OCI-LY3 (cell line): Measurements from ENCODE around the gene TNFAIP8L2.
"Not testable (repeated sequence)": the region's sequence is repeated elsewhere in the genome, so short reads cannot be mapped to it uniquely, and the experiment has no call there.

ENCODE experiments used
- H2AFZ ChIP-seq: fragments of 200-600, 300-600 bp; shearing (Covaris generic); 2 replicates; pipeline ENCODE4 v1.6.0; 2014; ENCODE audit warnings: antibody characterized with exemption, low read depth, low read length
- H3K27ac ChIP-seq: fragments of 200-600, 300-600 bp; sonication (generic); 2 replicates; pipeline ENCODE4 v1.5.1; 2014; ENCODE audit warnings: mild to moderate bottlenecking, low read length, moderate library complexity, mixed read lengths
- H3K27me3 ChIP-seq: fragments of 200-600, 300-600 bp; sonication (generic); 2 replicates; pipeline ENCODE4 v1.6.1; 2014; ENCODE audit warnings: low read depth, low read length, mixed read lengths
- H3K36me3 ChIP-seq: fragments of 200-600, 300-600 bp; sonication (generic); replicated peaks from 2 replicates; pipeline ENCODE3; 2014; ENCODE audit warnings: low read depth, low read length, mixed read lengths
- H3K4me1 ChIP-seq: fragments of 300-600, 200-600 bp; sonication (generic); 2 replicates; pipeline ENCODE4 v1.6.1; 2014; ENCODE audit warnings: low read length, mixed read lengths
- H3K4me2 ChIP-seq: fragments of 200-600, 300-600 bp; sonication (generic); 2 replicates; pipeline ENCODE4 v1.6.1; 2014; ENCODE audit warnings: low read length, mixed read lengths
- H3K4me3 ChIP-seq: fragments of 300-600, 200-600 bp; sonication (generic); 2 replicates; pipeline ENCODE4 v1.5.1; 2014; ENCODE audit warnings: antibody characterized with exemption, mild to moderate bottlenecking, low read length, moderate library complexity
- H3K79me2 ChIP-seq: fragments of 300-600, 200-600 bp; shearing (Covaris generic); 2 replicates; pipeline ENCODE4 v1.6.1; 2014; ENCODE audit warnings: mild to moderate bottlenecking, low read length, mixed read lengths
- H3K9ac ChIP-seq: fragments of 300-600, 200-600 bp; shearing (Covaris generic); 2 replicates; pipeline ENCODE4 v1.6.0; 2014; ENCODE audit warnings: mild to moderate bottlenecking, low read length, moderate library complexity
- H3K9me3 ChIP-seq: fragments of 200-600, 300-600 bp; shearing (Covaris generic); 2 replicates; pipeline ENCODE4 v1.6.1; 2014; ENCODE audit warnings: low read length, mixed read lengths; ENCODE audit not compliant: insufficient read depth
- H4K20me1 ChIP-seq: fragments of 200-600, 300-600 bp; sonication (generic); 2 replicates; pipeline ENCODE4 v1.6.1; 2016; ENCODE audit warnings: low read length, mixed read lengths; ENCODE audit not compliant: insufficient read depth
- CTCF ChIP-seq: fragments of 200-600, 300-600 bp; sonication (generic); IDR thresholded peaks from 2 replicates; pipeline ENCODE4 v1.5.1; 2014; ENCODE audit warnings: antibody characterized with exemption, low read length, low read depth
- EZH2phosphoT487 ChIP-seq: fragments of 200-600 bp; shearing (Covaris generic); IDR thresholded peaks from 2 replicates; pipeline ENCODE4 v1.6.1; 2018; ENCODE audit warnings: antibody characterized with exemption, mixed run types, low read depth

Gene TNFAIP8L2

GRCh38 chr1:151192047-151192446 is 35.6 kb downstream of the TNFAIP8L2 start:
- H3K4me1 ChIP-seq, result peaks cover 15% of the 10 kb centered on the region
- H3K9me3 ChIP-seq, result no peaks in the 10 kb centered on the region
- no peak overlapping the region for H3K9ac ChIP-seq
- no peak overlapping the region for H3K27ac ChIP-seq
- peaks cover 28% of the 10 kb centered on the region for H3K79me2 ChIP-seq
- TF ChIP-seq EZH2phosphoT487 (no peak), CTCF (no peak)
- no peak overlapping the region for H2AFZ ChIP-seq
- H3K4me3 ChIP-seq, result no peak overlapping the region
- no peaks in the 10 kb centered on the region for H3K36me3 ChIP-seq
- peaks cover 9% of the 10 kb centered on the region for H3K27me3 ChIP-seq
- no peak overlapping the region for H3K4me2 ChIP-seq
- H4K20me1 ChIP-seq, result no peaks in the 10 kb centered on the region

- H3K4me2 ChIP-seq, result no peak overlapping the region
- peaks cover 22% of the 10 kb centered on the region for H3K4me1 ChIP-seq
- H3K79me2 ChIP-seq, result peaks cover 16% of the 10 kb centered on the region
- no peak overlapping the region for H3K9ac ChIP-seq
- no peak overlapping the region for H3K27ac ChIP-seq
- no peaks in the 10 kb centered on the region for H3K36me3 ChIP-seq
- H4K20me1 ChIP-seq, result no peaks in the 10 kb centered on the region
- H2AFZ ChIP-seq, result no peak overlapping the region
- peaks cover 9% of the 10 kb centered on the region for H3K27me3 ChIP-seq
- TF ChIP-seq CTCF, result no peak
- no peak for TF ChIP-seq EZH2phosphoT487
- H3K4me3 ChIP-seq, result no peak overlapping the region
- H3K9me3 ChIP-seq, result no peaks in the 10 kb centered on the region
These were observed 36.9 kb downstream of the TNFAIP8L2 start for GRCh38 chr1:151193304-151193703.

GRCh38 chr1:151193856-151194255 is 37.4 kb downstream of the TNFAIP8L2 start:
- Histone ChIP-seq H2AFZ (no peak overlapping the region), H3K4me1 (peaks cover 17% of the 10 kb centered on the region), H4K20me1 (no peaks in the 10 kb centered on the region), H3K4me3 (no peak overlapping the region), H3K4me2 (no peak overlapping the region), H3K27me3 (peaks cover 9% of the 10 kb centered on the region), H3K79me2 (peaks cover 16% of the 10 kb centered on the region), H3K9ac (no peak overlapping the region), H3K36me3 (no peaks in the 10 kb centered on the region), H3K27ac (no peak overlapping the region), H3K9me3 (no peaks in the 10 kb centered on the region)
- no peak for TF ChIP-seq EZH2phosphoT487

GRCh38 chr1:151194894-151195594 is 38.6 kb downstream of the TNFAIP8L2 start:
- H3K9ac ChIP-seq, H3K27me3 ChIP-seq, H4K20me1 ChIP-seq, H3K27ac ChIP-seq, H3K9me3 ChIP-seq, H3K36me3 ChIP-seq: not testable (repeated sequence)
- Histone ChIP-seq H3K4me1 (peaks cover 20% of the 10 kb centered on the region), H2AFZ (0 out of 2 replicates have a peak overlapping the region, but pooled peaks have one; percentile 12), H3K4me3 (peak overlapping the region; percentile 82; the same call in 1 of the 2 replicates), H3K4me2 (peak overlapping the region; percentile 89), H3K79me2 (peaks cover 18% of the 10 kb centered on the region)

GRCh38 chr1:151196292-151196800 is 39.9 kb downstream of the TNFAIP8L2 start:
- Histone ChIP-seq H3K27ac (peak overlapping the region; percentile 28), H3K36me3 (peaks cover 7% of the 10 kb centered on the region), H3K9me3 (no peaks in the 10 kb centered on the region), H3K79me2 (peaks cover 31% of the 10 kb centered on the region), H3K27me3 (peaks cover 9% of the 10 kb centered on the region), H3K4me1 (peaks cover 22% of the 10 kb centered on the region), H3K9ac (peak overlapping the region; percentile 74), H3K4me3 (peak overlapping the region; percentile 82), H4K20me1 (peaks cover 13% of the 10 kb centered on the region), H2AFZ (peak overlapping the region; percentile 94), H3K4me2 (peak overlapping the region; percentile 89)
- no peak for TF ChIP-seq EZH2phosphoT487
- TF ChIP-seq CTCF, result peak; percentile 77
